Activated CD4-positive, alpha-beta T cell treated with anti-CD3 and anti-CD28 coated beads for 48 hours (primary cell): Measurements from ENCODE around the gene FAM50B.

Experiments
- DNase-seq: peaks from one replicate; pipeline ENCODE4 v3.0.0-alpha.2; 2020

The FAM50B gene

GRCh38 chr6:3876101-3876500 lies 26.9 kb downstream of the FAM50B start:
- no peak for DNase-seq

- DNase-seq: no peak
These were observed 27.7 kb downstream of the FAM50B start for GRCh38 chr6:3876866-3877265.

- no peak for DNase-seq
These were observed 29.0 kb downstream of the FAM50B start for GRCh38 chr6:3878048-3878666.

GRCh38 chr6:3879194-3879952 lies 30.2 kb downstream of the FAM50B start:
- no peak for DNase-seq

- DNase-seq: no peak
These were observed 32.7 kb downstream of the FAM50B start for GRCh38 chr6:3881711-3882421.

GRCh38 chr6:3882431-3882830 lies 33.3 kb downstream of the FAM50B start:
- no peak for DNase-seq

GRCh38 chr6:3882866-3883265 lies 33.7 kb downstream of the FAM50B start:
- no peak for DNase-seq

GRCh38 chr6:3884007-3884745 lies 35.0 kb downstream of the FAM50B start:
- DNase-seq: no peak

GRCh38 chr6:3885262-3886036 lies 36.3 kb downstream of the FAM50B start:
- DNase-seq: no peak

- DNase-seq: no peak
These were observed 38.1 kb downstream of the FAM50B start for GRCh38 chr6:3887150-3887700.

GRCh38 chr6:3888153-3888957 lies 39.2 kb downstream of the FAM50B start:
- no peak for DNase-seq

GRCh38 chr6:3890047-3890446 lies 40.9 kb downstream of the FAM50B start:
- DNase-seq: no peak

GRCh38 chr6:3891883-3892282 lies 42.7 kb downstream of the FAM50B start:
- no peak for DNase-seq

GRCh38 chr6:3892603-3893002 lies 43.4 kb downstream of the FAM50B start:
- no peak for DNase-seq

- DNase-seq: no peak
These were observed 44.3 kb downstream of the FAM50B start for GRCh38 chr6:3893487-3893886.

- no peak for DNase-seq
These were observed 44.7 kb downstream of the FAM50B start for GRCh38 chr6:3893917-3894316.

- no peak for DNase-seq
These were observed 45.6 kb downstream of the FAM50B start for GRCh38 chr6:3894590-3895311.

- DNase-seq: no peak
These were observed 46.1 kb downstream of the FAM50B start for GRCh38 chr6:3895312-3895653.

GRCh38 chr6:3895805-3896204 lies 46.6 kb downstream of the FAM50B start:
- no peak for DNase-seq

GRCh38 chr6:3898265-3898994 lies 49.3 kb downstream of the FAM50B start:
- DNase-seq: no peak
